ENCODE data around the gene ASIC2.

DNA sequence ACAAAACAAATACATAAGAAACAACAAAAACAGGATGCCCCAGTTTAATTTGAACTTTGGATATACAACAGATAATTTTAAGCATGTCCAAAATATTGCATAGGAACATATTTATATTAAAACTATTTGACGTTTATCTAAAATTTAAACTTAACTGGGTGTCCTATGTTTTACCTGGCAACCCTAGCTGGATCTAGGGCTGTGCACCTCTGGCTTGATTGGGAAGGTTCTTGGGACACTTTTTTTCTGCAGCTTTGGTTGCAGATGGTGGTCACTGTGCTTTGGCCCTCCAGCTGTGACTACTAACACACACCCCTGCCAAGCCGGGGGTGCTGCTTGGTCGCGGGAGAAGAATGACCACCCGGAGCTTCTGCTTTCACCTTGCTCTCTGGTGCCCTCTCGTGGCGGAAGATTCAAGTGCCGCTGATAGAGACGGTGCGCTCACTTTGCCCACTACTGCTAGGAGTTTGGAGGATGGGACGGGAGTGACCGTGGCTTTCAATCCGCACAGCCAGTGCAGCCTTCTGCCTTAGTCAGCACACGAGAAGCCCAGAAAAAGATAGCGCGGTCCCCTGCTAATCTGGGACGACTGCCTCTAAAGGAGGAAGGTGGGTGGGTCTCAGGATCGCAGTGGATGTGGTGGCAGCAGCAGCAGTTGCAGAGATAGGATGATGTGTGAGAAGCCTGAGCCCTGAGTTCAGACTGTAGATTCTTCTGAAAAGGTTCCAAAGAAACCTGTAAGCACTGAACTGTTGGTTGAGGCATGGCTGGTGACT is 294.8 kb downstream of the ASIC2 start:
- TF ChIP-seq ZBTB33 (CRISPR knock-in tag; IDR thresholded peaks at IDR 0.05) (no peak), ZFP36 (IDR thresholded peaks at IDR 0.05; ENCODE audit: low read depth, low read length, partially characterized antibody) (no peak), HDAC2 (IDR thresholded peaks at IDR 0.05) (no peak), NR4A1 (CRISPR knock-in tag; IDR thresholded peaks at IDR 0.05) (no peak), NR4A1 (tag; IDR thresholded peaks at IDR 0.05) (no peak), ZNF41 (CRISPR knock-in tag; conservative IDR thresholded peaks at IDR 0.05) (no peak), ZKSCAN1 (IDR thresholded peaks at IDR 0.05; ENCODE audit: low read depth, low read length) (no peak), FOXK1 (CRISPR knock-in tag; IDR thresholded peaks at IDR 0.05; ENCODE audit: borderline replicate concordance) (no peak)
- TF ChIP-seq, protein P1, sequence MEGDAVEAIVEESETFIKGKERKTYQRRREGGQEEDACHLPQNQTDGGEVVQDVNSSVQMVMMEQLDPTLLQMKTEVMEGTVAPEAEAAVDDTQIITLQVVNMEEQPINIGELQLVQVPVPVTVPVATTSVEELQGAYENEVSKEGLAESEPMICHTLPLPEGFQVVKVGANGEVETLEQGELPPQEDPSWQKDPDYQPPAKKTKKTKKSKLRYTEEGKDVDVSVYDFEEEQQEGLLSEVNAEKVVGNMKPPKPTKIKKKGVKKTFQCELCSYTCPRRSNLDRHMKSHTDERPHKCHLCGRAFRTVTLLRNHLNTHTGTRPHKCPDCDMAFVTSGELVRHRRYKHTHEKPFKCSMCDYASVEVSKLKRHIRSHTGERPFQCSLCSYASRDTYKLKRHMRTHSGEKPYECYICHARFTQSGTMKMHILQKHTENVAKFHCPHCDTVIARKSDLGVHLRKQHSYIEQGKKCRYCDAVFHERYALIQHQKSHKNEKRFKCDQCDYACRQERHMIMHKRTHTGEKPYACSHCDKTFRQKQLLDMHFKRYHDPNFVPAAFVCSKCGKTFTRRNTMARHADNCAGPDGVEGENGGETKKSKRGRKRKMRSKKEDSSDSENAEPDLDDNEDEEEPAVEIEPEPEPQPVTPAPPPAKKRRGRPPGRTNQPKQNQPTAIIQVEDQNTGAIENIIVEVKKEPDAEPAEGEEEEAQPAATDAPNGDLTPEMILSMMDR (IDR thresholded peaks at IDR 0.05 in 2 of 3, conservative IDR thresholded peaks at IDR 0.05 in 1 of 3; ENCODE audit: insufficient read depth in 2 of 3, low read depth in 1 of 3, low read length in 3 of 3), result peak; percentile 88 to 93 (median 89)
